CD8-positive, alpha-beta memory T cell (primary cell): ENCODE results near the gene GPATCH4. TPM values are rescaled to one million over a fixed set of nuclear protein-coding genes. Genes with fewer than 3 reads are reported as not detected.

Experiments used
- CTCF ChIA-PET: fragments of 350-600 bp; sonication (Branson Sonifier 250); formaldehyde crosslinking; loops from one replicate; lab custom pipeline; 2021; ENCODE audit warnings: antibody characterized with exemption; lab: Charles Lee
- POLR2A ChIA-PET: fragments of 350-600 bp; sonication (Branson Sonifier 250); formaldehyde crosslinking; loops from one replicate; lab custom pipeline; 2021; ENCODE audit warnings: antibody characterized with exemption; lab: Charles Lee
- DNase-seq, 5 donors: peaks; one replicate each; pipeline versions ENCODE4 v3.0.0 to v3.0.0-alpha.2; 2020 to 2022; ENCODE audit warnings: mixed read lengths in 1 of 5
- H3K27ac ChIP-seq: one replicate; pipeline ENCODE4 v1.7.0; 2013; ENCODE audit warnings: low read depth, mild to moderate bottlenecking, low read length, moderate library complexity
- H3K27me3 ChIP-seq: 2 replicates; pipeline ENCODE4 v1.7.0; 2013; ENCODE audit warnings: low read length, mild to moderate bottlenecking; ENCODE audit not compliant: insufficient read depth, poor library complexity, severe bottlenecking
- H3K36me3 ChIP-seq: 2 replicates; pipeline ENCODE4 v1.7.0; 2013; ENCODE audit warnings: mild to moderate bottlenecking, low read length, moderate library complexity; ENCODE audit not compliant: insufficient read depth
- H3K4me1 ChIP-seq: 2 replicates; pipeline ENCODE4 v1.7.0; 2013; ENCODE audit warnings: mild to moderate bottlenecking, low read length, moderate library complexity; ENCODE audit not compliant: insufficient read depth
- H3K4me3 ChIP-seq: 2 replicates; pipeline ENCODE4 v1.7.0; 2013; ENCODE audit warnings: mild to moderate bottlenecking, low read length
- H3K9me3 ChIP-seq: 2 replicates; pipeline ENCODE4 v1.7.0; 2013; ENCODE audit warnings: mild to moderate bottlenecking, low read length
- H3K27ac Mint-ChIP-seq, 8 donors: one replicate each; pipeline ENCODE4 v1.8.0; 2020 to 2021; ENCODE audit warnings: mixed read lengths in 8 of 8, mild to moderate bottlenecking in 6 of 8, inconsistent platforms in 3 of 8, moderate library complexity in 3 of 8
- H3K27me3 Mint-ChIP-seq, 2 donors: one replicate each; pipeline ENCODE4 v1.8.0; 2020 to 2021; ENCODE audit warnings: mixed read lengths in 2 of 2, mild to moderate bottlenecking in 1 of 2, moderate library complexity in 1 of 2
- H3K36me3 Mint-ChIP-seq, 3 donors: one replicate each; pipeline ENCODE4 v1.8.0; 2020 to 2021; ENCODE audit warnings: mixed read lengths in 3 of 3, inconsistent platforms in 1 of 3, mild to moderate bottlenecking in 1 of 3
- H3K4me1 Mint-ChIP-seq, 3 donors: one replicate each; pipeline ENCODE4 v1.8.0; 2020 to 2021; ENCODE audit warnings: mixed read lengths in 3 of 3, inconsistent platforms in 1 of 3, mild to moderate bottlenecking in 1 of 3
- H3K4me3 Mint-ChIP-seq, 7 donors: one replicate each; pipeline ENCODE4 v1.8.0; 2020 to 2021; ENCODE audit warnings: mixed read lengths in 7 of 7, mild to moderate bottlenecking in 6 of 7, moderate library complexity in 4 of 7, inconsistent platforms in 2 of 7
- H3K9me3 Mint-ChIP-seq, 5 donors: one replicate each; pipeline ENCODE4 v1.8.0; 2020 to 2022; ENCODE audit warnings: mixed read lengths in 5 of 5, mild to moderate bottlenecking in 3 of 5, moderate library complexity in 2 of 5, inconsistent platforms in 1 of 5
- polyA plus RNA-seq: library from polyadenylated mRNA; unstranded; fragments of 300-500 nt; fragmentation: Illumina TruSeq; gene quantifications from one replicate; pipeline ENCODE4 v1.2.3, GENCODE V29; 2021
- total RNA-seq, 2 experiments: library from RNA; stranded (reverse); gene quantifications; one replicate each; pipeline ENCODE4 v1.2.3, GENCODE V29; 2021

Gene GPATCH4
- total and polyA plus RNA-seq, 3 experiments from 2014 or later = 58.7 to 131 (median 123) TPM

DNA sequence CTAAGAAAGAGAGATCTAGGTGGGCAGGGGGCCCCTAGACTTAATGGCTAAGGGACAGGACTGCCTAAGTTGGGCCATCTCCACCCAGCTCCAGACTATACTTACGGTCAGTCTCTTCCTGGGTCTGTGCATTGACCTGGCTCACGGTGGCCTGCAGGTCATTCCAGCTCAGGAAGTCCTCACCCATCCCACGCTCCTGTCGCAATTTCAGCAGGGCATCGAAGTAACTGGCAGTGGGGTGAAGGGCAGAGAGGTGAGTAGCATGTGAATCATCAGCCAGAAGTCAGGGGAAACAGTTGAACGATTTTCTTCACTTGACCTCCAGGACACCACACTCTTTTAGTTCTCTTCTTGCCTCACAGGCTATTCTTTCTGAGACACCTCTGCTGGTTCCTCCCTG, 49.4 kb downstream of the GPATCH4 start:
- no peaks in the 10 kb centered on the region for H3K4me1 ChIP-seq
- no peaks in the 10 kb centered on the region for H3K27me3 ChIP-seq
- no peak overlapping the region for H3K4me3 ChIP-seq
- Mint-ChIP-seq H3K4me1 (peaks cover 2 to 5% (median 4%) of the 10 kb centered on the region in 3 donors), H3K36me3 (peaks cover 0 to 3% (median 0%) of the 10 kb centered on the region in 3 donors), H3K4me3 (no peak overlapping the region), H3K9me3 (no peaks in the 10 kb centered on the region), H3K27ac (peak overlapping the region in 1 of 8 donors; percentile 3), H3K27me3 (no peaks in the 10 kb centered on the region)
- ChIA-PET CTCF (interaction anchor here (1.0 to 1.2 kb wide), 2 partner anchors 51 to 166 kb away, joined by 3 read pairs; partner anchors contain the start of gene MEF2D), POLR2A (no interaction called here)
- no peak overlapping the region for H3K27ac ChIP-seq
- no peaks in the 10 kb centered on the region for H3K36me3 ChIP-seq
- no peaks in the 10 kb centered on the region for H3K9me3 ChIP-seq
- no peak for DNase-seq

DNA sequence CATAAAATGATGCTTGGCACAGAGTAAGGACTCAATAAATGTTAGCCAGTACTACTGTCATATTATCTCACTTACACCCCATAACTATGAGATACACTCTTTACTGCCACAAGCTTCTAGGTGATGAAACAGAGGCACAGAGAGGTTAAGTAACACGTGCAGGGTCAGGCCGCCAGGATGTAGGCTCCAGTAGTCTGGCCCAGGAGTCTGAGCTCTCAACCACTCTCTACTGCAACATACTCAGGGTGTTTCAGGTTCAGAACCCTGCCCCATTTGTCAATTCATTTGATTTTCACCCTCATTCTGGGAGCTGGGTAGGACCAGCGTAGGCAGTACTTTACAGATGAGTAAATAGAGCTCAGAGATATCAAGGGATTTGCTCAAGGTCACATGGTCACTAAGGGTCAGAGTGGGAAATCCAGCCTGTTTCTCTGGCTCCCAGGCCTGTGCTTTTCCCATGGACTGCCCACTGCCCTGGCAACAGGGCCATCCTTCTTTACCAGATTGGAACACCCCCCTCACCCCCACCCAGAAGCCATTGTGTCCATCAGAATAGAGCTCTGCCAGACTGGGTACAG, 50.1 kb downstream of the GPATCH4 start:
- POLR2A ChIA-PET = no interaction called here

DNA sequence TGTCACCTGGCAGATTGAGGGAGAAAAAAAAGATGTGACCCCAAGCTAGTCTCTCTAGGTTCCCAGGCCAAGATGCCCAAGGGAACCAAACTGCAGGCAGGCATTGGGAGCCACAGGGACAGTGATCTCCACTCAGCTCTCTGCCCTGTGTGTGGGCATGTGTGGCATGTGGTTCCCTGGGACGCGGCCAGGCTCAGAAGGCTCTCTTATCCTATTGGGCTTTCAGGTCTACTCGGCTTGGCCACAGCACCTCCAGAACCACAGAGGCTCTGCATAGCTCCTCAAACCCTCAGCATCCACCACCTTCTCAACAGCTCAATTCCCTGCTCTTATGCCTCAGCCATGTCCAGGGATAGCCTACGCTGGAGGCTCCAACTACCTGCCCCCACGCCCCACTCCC, 50.9 kb downstream of the GPATCH4 start:
- POLR2A ChIA-PET = no interaction called here
- Histone ChIP-seq H3K9me3 (no peaks in the 10 kb centered on the region), H3K27ac (no peak overlapping the region), H3K4me1 (no peaks in the 10 kb centered on the region), H3K4me3 (no peak overlapping the region), H3K36me3 (no peaks in the 10 kb centered on the region), H3K27me3 (no peaks in the 10 kb centered on the region)
- peak overlapping the region in 1 of 8 donors; percentile 69 for H3K27ac Mint-ChIP-seq
- peaks cover 2 to 5% (median 4%) of the 10 kb centered on the region in 3 donors for H3K4me1 Mint-ChIP-seq
- CTCF ChIA-PET = interaction anchor here (1.1 to 1.4 kb wide), 2 partner anchors 49 to 70 kb away, joined by 3 read pairs; no protein-coding TSS in a partner anchor
- no peak overlapping the region for H3K4me3 Mint-ChIP-seq
- DNase-seq = no peak
- peaks cover 0 to 3% (median 0%) of the 10 kb centered on the region in 3 donors for H3K36me3 Mint-ChIP-seq
- H3K9me3 Mint-ChIP-seq = no peaks in the 10 kb centered on the region
- H3K27me3 Mint-ChIP-seq = no peaks in the 10 kb centered on the region

More for the DNA sequence above, 50.1 kb downstream of the GPATCH4 start:
- Mint-ChIP-seq H3K27me3 (no peaks in the 10 kb centered on the region), H3K4me1 (peaks cover 2 to 5% (median 4%) of the 10 kb centered on the region in 3 donors), H3K36me3 (peaks cover 0 to 3% (median 0%) of the 10 kb centered on the region in 3 donors), H3K4me3 (no peak overlapping the region), H3K27ac (peak overlapping the region in 1 of 8 donors; percentile 12), H3K9me3 (no peaks in the 10 kb centered on the region)
- no peaks in the 10 kb centered on the region for H3K36me3 ChIP-seq
- H3K9me3 ChIP-seq = no peaks in the 10 kb centered on the region
- CTCF ChIA-PET = interaction anchor here (1.0 to 1.2 kb wide), 2 partner anchors 50 to 165 kb away, joined by 3 read pairs; partner anchors contain the start of gene MEF2D
- H3K4me3 ChIP-seq = no peak overlapping the region
- H3K27me3 ChIP-seq = no peaks in the 10 kb centered on the region
- H3K27ac ChIP-seq = no peak overlapping the region
- no peak for DNase-seq
- no peaks in the 10 kb centered on the region for H3K4me1 ChIP-seq

DNA sequence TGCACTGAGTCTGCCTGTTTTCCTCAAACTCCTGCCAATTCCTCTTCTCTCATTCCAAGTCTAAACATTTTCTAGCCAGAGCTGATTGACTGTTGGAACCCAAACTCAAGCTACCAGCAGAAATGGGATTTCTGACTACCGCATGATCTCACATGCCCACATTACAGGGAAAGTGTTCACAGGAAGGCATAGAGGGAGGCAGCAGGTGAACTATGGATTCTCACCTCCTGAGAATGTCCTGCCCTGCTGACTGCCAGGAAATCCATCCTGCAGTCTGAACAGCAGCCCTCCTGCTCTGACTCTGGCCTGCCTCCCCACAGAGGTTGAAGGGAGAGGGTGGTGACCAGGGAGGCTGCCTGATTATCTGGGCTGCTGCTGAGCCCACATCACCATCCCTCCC, 51.4 kb downstream of the GPATCH4 start:
- POLR2A ChIA-PET = no interaction called here
- Mint-ChIP-seq H3K27me3 (no peaks in the 10 kb centered on the region), H3K4me1 (peaks cover 2 to 5% (median 4%) of the 10 kb centered on the region in 3 donors), H3K27ac (peak overlapping the region in 1 of 8 donors; percentile 0), H3K4me3 (no peak overlapping the region), H3K36me3 (peaks cover 0 to 3% (median 0%) of the 10 kb centered on the region in 3 donors), H3K9me3 (no peaks in the 10 kb centered on the region)
- Histone ChIP-seq H3K4me1 (no peaks in the 10 kb centered on the region), H3K4me3 (no peak overlapping the region), H3K9me3 (no peaks in the 10 kb centered on the region), H3K36me3 (no peaks in the 10 kb centered on the region), H3K27me3 (no peaks in the 10 kb centered on the region), H3K27ac (no peak overlapping the region)
- CTCF ChIA-PET = interaction anchor here (1.1 to 1.4 kb wide), 2 partner anchors 49 to 69 kb away, joined by 3 read pairs; no protein-coding TSS in a partner anchor
- DNase-seq = no peak

DNA sequence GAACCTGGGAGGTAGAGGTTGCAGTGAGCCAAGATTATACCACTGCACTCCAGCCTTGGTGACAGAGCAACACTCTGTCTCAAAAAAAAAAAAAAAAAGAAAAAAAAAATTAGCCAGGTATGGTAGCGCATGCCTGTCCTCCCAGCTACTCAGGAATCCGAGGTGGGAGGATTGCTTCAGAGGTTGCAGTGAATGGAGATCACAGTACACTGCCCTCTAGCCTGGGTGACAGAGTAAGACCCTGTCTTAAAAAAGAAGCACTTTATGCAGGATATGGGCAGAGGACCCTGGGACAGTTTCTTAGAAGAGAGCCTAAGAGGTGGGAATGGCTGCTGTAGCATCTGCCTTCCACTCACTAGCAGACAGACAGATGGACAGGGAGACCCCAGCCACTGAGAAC, 51.9 kb downstream of the GPATCH4 start:
- Mint-ChIP-seq H3K27me3 (no peaks in the 10 kb centered on the region), H3K9me3 (no peaks in the 10 kb centered on the region), H3K4me1 (peaks cover 2 to 5% (median 4%) of the 10 kb centered on the region in 3 donors), H3K4me3 (no peak overlapping the region), H3K36me3 (peaks cover 0 to 3% (median 0%) of the 10 kb centered on the region in 3 donors), H3K27ac (peak overlapping the region in 1 of 8 donors; percentile 0)
- no peak for DNase-seq
- no peaks in the 10 kb centered on the region for H3K4me1 ChIP-seq
- ChIA-PET CTCF (interaction anchor here (0.9 to 1.4 kb wide), 2 partner anchors 48 to 61 kb away, joined by 3 read pairs; no protein-coding TSS in a partner anchor), POLR2A (no interaction called here)
- H3K4me3 ChIP-seq = no peak overlapping the region
- H3K9me3 ChIP-seq = no peaks in the 10 kb centered on the region
- no peaks in the 10 kb centered on the region for H3K27me3 ChIP-seq
- H3K36me3 ChIP-seq = no peaks in the 10 kb centered on the region
- H3K27ac ChIP-seq = no peak overlapping the region

DNA sequence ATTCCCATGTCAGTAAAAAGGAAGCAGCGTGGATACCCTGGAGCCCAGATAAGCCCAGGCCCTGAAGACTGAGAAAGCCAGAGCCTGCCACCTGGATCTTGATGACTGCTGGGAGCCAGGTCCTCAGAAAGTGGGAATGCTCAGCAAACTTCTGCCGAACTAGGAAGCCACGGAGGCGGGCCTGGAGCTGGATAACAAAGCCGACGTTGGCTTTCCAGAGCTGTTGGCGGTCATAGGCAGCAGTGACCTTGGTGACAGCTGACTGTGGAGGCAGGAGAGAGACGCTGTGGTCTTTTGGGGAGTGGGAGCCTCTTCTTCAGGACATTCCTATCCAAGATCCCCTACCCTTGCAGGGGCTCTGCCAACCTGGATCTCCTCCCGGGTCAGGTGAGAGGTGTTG, 53.3 kb downstream of the GPATCH4 start:
- Mint-ChIP-seq H3K4me3 (no peak overlapping the region), H3K27me3 (no peaks in the 10 kb centered on the region), H3K36me3 (no peaks in the 10 kb centered on the region), H3K4me1 (peaks cover 0 to under 1% (median 0%) of the 10 kb centered on the region in 3 donors), H3K9me3 (no peaks in the 10 kb centered on the region), H3K27ac (no peak overlapping the region)
- Histone ChIP-seq H3K27ac (no peak overlapping the region), H3K36me3 (no peaks in the 10 kb centered on the region), H3K9me3 (no peaks in the 10 kb centered on the region), H3K27me3 (no peaks in the 10 kb centered on the region), H3K4me3 (no peak overlapping the region), H3K4me1 (no peaks in the 10 kb centered on the region)
- CTCF ChIA-PET = no interaction called here
- DNase-seq = no peak
- POLR2A ChIA-PET = no interaction called here

DNA sequence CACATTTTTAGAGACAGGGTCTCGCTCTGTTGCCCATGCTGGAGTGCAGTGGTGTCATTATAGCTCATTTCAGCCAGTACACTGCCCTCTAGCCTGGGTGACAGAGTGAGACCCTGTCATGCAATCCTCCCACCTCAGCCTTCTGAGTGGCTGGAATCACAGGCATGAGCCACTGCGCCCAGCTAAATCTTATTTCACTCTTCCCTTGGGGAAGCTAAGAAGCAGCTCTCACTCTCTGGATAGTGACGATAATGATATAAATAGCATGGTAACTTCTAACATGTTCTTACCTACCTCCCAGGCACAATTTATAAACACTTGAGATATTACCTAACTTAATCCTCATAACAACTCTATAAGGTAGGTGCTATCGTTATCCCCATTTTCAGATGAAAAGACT, 53.8 kb downstream of the GPATCH4 start:
- Mint-ChIP-seq H3K36me3 (no peaks in the 10 kb centered on the region), H3K27me3 (no peaks in the 10 kb centered on the region), H3K9me3 (no peaks in the 10 kb centered on the region), H3K4me1 (no peaks in the 10 kb centered on the region), H3K4me3 (no peak overlapping the region), H3K27ac (peak overlapping the region in 1 of 8 donors; percentile 65)
- Histone ChIP-seq H3K27ac (no peak overlapping the region), H3K4me3 (no peak overlapping the region), H3K9me3 (no peaks in the 10 kb centered on the region), H3K4me1 (no peaks in the 10 kb centered on the region), H3K27me3 (no peaks in the 10 kb centered on the region), H3K36me3 (no peaks in the 10 kb centered on the region)
- CTCF ChIA-PET = no interaction called here
- DNase-seq = no peak
- POLR2A ChIA-PET = no interaction called here

DNA sequence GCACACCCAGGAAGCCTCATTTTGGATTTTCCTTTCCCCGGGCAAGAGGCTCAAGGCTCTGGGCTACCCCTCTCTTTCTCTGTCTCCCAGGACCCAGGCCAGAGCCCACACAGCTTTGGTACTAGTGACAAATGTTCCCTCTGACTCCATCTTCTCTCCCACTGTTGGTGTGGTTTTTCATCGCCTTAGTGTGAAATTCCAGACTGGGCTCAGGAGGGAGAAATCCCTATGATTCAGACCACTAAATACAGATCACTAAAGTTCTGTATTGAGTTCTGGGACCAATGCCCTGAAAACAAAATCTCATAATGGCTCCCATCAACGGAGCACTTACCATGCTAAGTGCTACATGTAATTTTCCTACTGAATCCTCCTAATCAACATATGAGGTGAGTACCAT, 55.0 kb downstream of the GPATCH4 start:
- Mint-ChIP-seq H3K9me3 (no peaks in the 10 kb centered on the region), H3K27me3 (no peaks in the 10 kb centered on the region)

More for the DNA sequence above, 55.0 kb downstream of the GPATCH4 start:
- no peaks in the 10 kb centered on the region for H3K4me1 Mint-ChIP-seq
- H3K27ac Mint-ChIP-seq = peak overlapping the region in 1 of 8 donors; percentile 52
- H3K27ac ChIP-seq = no peak overlapping the region
- H3K27me3 ChIP-seq = no peaks in the 10 kb centered on the region
- ChIA-PET CTCF (interaction anchor here (2.5 kb wide), 1 partner anchor 65 kb away, joined by 6 read pairs; no protein-coding TSS in a partner anchor), POLR2A (no interaction called here)
- H3K36me3 ChIP-seq = no peaks in the 10 kb centered on the region
- H3K9me3 ChIP-seq = no peaks in the 10 kb centered on the region
- H3K36me3 Mint-ChIP-seq = no peaks in the 10 kb centered on the region
- no peak for DNase-seq
- H3K4me3 ChIP-seq = no peak overlapping the region
- H3K4me1 ChIP-seq = no peaks in the 10 kb centered on the region
- H3K4me3 Mint-ChIP-seq = no peak overlapping the region
